Measurements from ENCODE around the gene HARS2. TPM values are rescaled to one million over a fixed set of nuclear protein-coding genes. Genes with fewer than 3 reads are reported as not detected.
"Not testable (repeated sequence)": the region's sequence is repeated elsewhere in the genome, so short reads cannot be mapped to it uniquely, and the experiment has no call there.

The HARS2 gene
- total RNA-seq, result 15.9 TPM
- long read RNA-seq, transcript HARS2-201 (13 exons, 2,510 nt), result major isoform, 42 of 78 reads
- long read RNA-seq, partial matches to known transcripts, result 13 of 78 reads
- long read RNA-seq, other reads (novel, unspliced or antisense), result 17 of 78 reads

GRCh38 chr5:140690941-140691924, at the start of gene HARS2, which contains the start of gene HARS1:
HARS2 (plus strand) TSS chr5:140691455; CDS start chr5:140691649, 194 bp downstream.
HARS1 (minus strand) TSS chr5:140691370; CDS start chr5:140691304, 66 bp downstream.
- peak; percentile 94 for DNase-seq (ENCODE audit: low spot score)

- no peak for DNase-seq (ENCODE audit: low spot score)
These were observed 49.5 kb upstream of the HARS2 start for GRCh38 chr5:140641716-140642115.

GRCh38 chr5:140642718-140643117, 48.5 kb upstream of the HARS2 start:
- DNase-seq (ENCODE audit: low spot score), result no peak

GRCh38 chr5:140647042-140647419, 44.2 kb upstream of the HARS2 start:
- no peak for DNase-seq (ENCODE audit: low spot score)

- no peak for DNase-seq (ENCODE audit: low spot score)
These were observed 32.4 kb upstream of the HARS2 start for GRCh38 chr5:140658870-140659269.

GRCh38 chr5:140660371-140660770, 30.9 kb upstream of the HARS2 start:
- DNase-seq (ENCODE audit: low spot score), result not testable (repeated sequence)

GRCh38 chr5:140664030-140664358, 27.3 kb upstream of the HARS2 start:
- DNase-seq (ENCODE audit: low spot score), result no peak

GRCh38 chr5:140664359-140665119, 26.7 kb upstream of the HARS2 start, which contains the start of gene WDR55:
WDR55 (plus strand) TSS chr5:140664904; CDS start chr5:140664913, 9 bp downstream.
- DNase-seq (ENCODE audit: low spot score), result peak; percentile 98

GRCh38 chr5:140671035-140671434, 20.2 kb upstream of the HARS2 start:
- DNase-seq (ENCODE audit: low spot score), result not testable (repeated sequence)

- no peak for DNase-seq (ENCODE audit: low spot score)
These were observed 19.7 kb upstream of the HARS2 start for GRCh38 chr5:140671472-140672125.

GRCh38 chr5:140672455-140673186, 18.6 kb upstream of the HARS2 start:
- no peak for DNase-seq (ENCODE audit: low spot score)

GRCh38 chr5:140673187-140673976, 17.9 kb upstream of the HARS2 start, which contains the start of gene DND1:
DND1 (minus strand) TSS chr5:140673576; CDS start chr5:140673542, 34 bp downstream.
- DNase-seq (ENCODE audit: low spot score), result no peak

GRCh38 chr5:140674211-140674610, 17.0 kb upstream of the HARS2 start:
- no peak for DNase-seq (ENCODE audit: low spot score)

GRCh38 chr5:140674629-140675028, 16.6 kb upstream of the HARS2 start:
- DNase-seq (ENCODE audit: low spot score), result no peak

- no peak for DNase-seq (ENCODE audit: low spot score)
These were observed 13.3 kb upstream of the HARS2 start for GRCh38 chr5:140677947-140678346.

- DNase-seq (ENCODE audit: low spot score), result no peak
These were observed 12.3 kb upstream of the HARS2 start for GRCh38 chr5:140678993-140679392.

GRCh38 chr5:140690376-140690932, 801 bp upstream of the HARS2 start:
- DNase-seq (ENCODE audit: low spot score), result no peak

- DNase-seq (ENCODE audit: low spot score), result no peak
These were observed 3.0 kb downstream of the HARS2 start for GRCh38 chr5:140694276-140694675.

- no peak for DNase-seq (ENCODE audit: low spot score)
These were observed 5.7 kb downstream of the HARS2 start for GRCh38 chr5:140696891-140697492.

Data from mesenteric fat pad (tissue), 1 donor.